ENCODE measurements around the gene DKKL1.
"Not testable (repeated sequence)": the region's sequence is repeated elsewhere in the genome, so short reads cannot be mapped to it uniquely, and the experiment has no call there.

DKKL1 gene

GRCh38 chr19:49364083-49364737 lies 533 bp downstream of the DKKL1 start:
- no peak for DNase-seq

GRCh38 chr19:49366110-49366509 lies 2.4 kb downstream of the DKKL1 start:
- no peak for DNase-seq

GRCh38 chr19:49368711-49369358 lies 5.2 kb downstream of the DKKL1 start:
- no peak for DNase-seq

GRCh38 chr19:49371184-49371583 lies 7.5 kb downstream of the DKKL1 start:
- DNase-seq = no peak

GRCh38 chr19:49373174-49373573 lies 9.5 kb downstream of the DKKL1 start:
- not testable (repeated sequence) for DNase-seq

GRCh38 chr19:49374665-49375434 lies 11.2 kb downstream of the DKKL1 start:
- no peak for DNase-seq

GRCh38 chr19:49378512-49378911 lies 14.8 kb downstream of the DKKL1 start:
- no peak for DNase-seq

- DNase-seq = no peak
These were observed 16.7 kb downstream of the DKKL1 start for GRCh38 chr19:49380391-49380790.

- no peak for DNase-seq
These were observed 19.0 kb downstream of the DKKL1 start for GRCh38 chr19:49382639-49383038.

- no peak for DNase-seq
These were observed 19.9 kb downstream of the DKKL1 start for GRCh38 chr19:49383599-49383998.

GRCh38 chr19:49387936-49388372 lies 24.3 kb downstream of the DKKL1 start, which contains the start of gene KASH5:
TSS of gene KASH5 (plus strand) at chr19:49388249. CDS start at chr19:49390884, 2,635 bp downstream.
- peak; percentile 29 for DNase-seq

GRCh38 chr19:49389406-49389805 lies 25.7 kb downstream of the DKKL1 start:
- DNase-seq = no peak

- no peak for DNase-seq
These were observed 26.7 kb downstream of the DKKL1 start for GRCh38 chr19:49390131-49390928.

- DNase-seq = no peak
These were observed 27.3 kb downstream of the DKKL1 start for GRCh38 chr19:49390929-49391359.

- DNase-seq = peak; percentile 72
These were observed 28.1 kb downstream of the DKKL1 start for GRCh38 chr19:49391581-49392399.

GRCh38 chr19:49393881-49394280 lies 30.2 kb downstream of the DKKL1 start:
- DNase-seq = no peak

- DNase-seq = no peak
These were observed 32.1 kb downstream of the DKKL1 start for GRCh38 chr19:49395581-49396407.

GRCh38 chr19:49396738-49397505 lies 33.2 kb downstream of the DKKL1 start:
- no peak for DNase-seq

GRCh38 chr19:49398001-49398615 lies 34.4 kb downstream of the DKKL1 start:
- DNase-seq = no peak

GRCh38 chr19:49398931-49399330 lies 35.3 kb downstream of the DKKL1 start:
- DNase-seq = no peak

All from NCI-H510A treated with DMSO at 0.1 percent for 48 hours (cell line).